GM12878 (cell line): ENCODE results near the gene PKP2. TPM values are rescaled to one million over a fixed set of nuclear protein-coding genes. Genes with fewer than 3 reads are reported as not detected.

Experiments
- ATAC-seq: fragments of 200-7000 bp; cut with Tn5 transposase; 3 replicates; pipeline ENCODE4 v1.9.1; 2020; ENCODE audit warnings: mild to moderate bottlenecking, moderate library complexity
- BruUV-seq: library from RNA; stranded (reverse); fragments of 400-500 nt; replicated peaks from 2 replicates; lab custom pipeline; 2021; lab: Mats Ljungman, UMichigan
- CTCF ChIA-PET: fragments of 300-600 bp; sonication (Branson Sonifier 250); formaldehyde crosslinking; extraction: SDS; loops from one replicate; lab custom pipeline; 2021; ENCODE audit warnings: inconsistent platforms; lab: Yijun Ruan, JAX
- POLR2A ChIA-PET: fragments of 350-600 bp; formaldehyde crosslinking; extraction: SDS; loops from one replicate; lab custom pipeline; 2021; ENCODE audit warnings: inconsistent platforms; lab: Charles Lee
- RAD21 ChIA-PET: fragments of 300-600 bp; sonication (Branson Sonifier 250); formaldehyde crosslinking; loops from one replicate; lab custom pipeline; 2023; ENCODE audit warnings: antibody characterized with exemption; ENCODE audit not compliant: unreplicated experiment; lab: Charles Lee
- SMC1A ChIA-PET: fragments of 300-600 bp; sonication (Branson Sonifier 250); formaldehyde crosslinking; loops from one replicate; lab custom pipeline; 2023; ENCODE audit not compliant: unreplicated experiment, uncharacterized antibody; lab: Charles Lee
- DNase-seq: peaks from one replicate; pipeline ENCODE4 v3.0.0-alpha.2; 2011; ENCODE audit warnings: low read depth, low spot score
- FAIRE-seq: peaks from 3 replicates; lab custom pipeline; 2011; peaks lifted over from hg19 to GRCh38; lab: Jason Lieb, UNC
- H2AFZ ChIP-seq: 2 replicates; pipeline ENCODE4 v1.6.0; 2011; ENCODE audit warnings: low read depth, low read length, control low read depth; ENCODE audit not compliant: control insufficient read depth
- H3K27ac ChIP-seq: 2 replicates; pipeline ENCODE4 v1.5.1; 2011; ENCODE audit warnings: control low read depth; ENCODE audit not compliant: control insufficient read depth, insufficient read depth
- H3K27me3 ChIP-seq, 2 experiments: replicated peaks in 1 of 2; 2 replicates each; pipeline versions ENCODE4 v1.6.0 to v1.6.1; 2011; ENCODE audit warnings: low read length in 1 of 2; ENCODE audit not compliant: control insufficient read depth in 2 of 2, insufficient read depth in 2 of 2
- H3K36me3 ChIP-seq, 2 experiments: 2 replicates each; pipeline ENCODE4 v1.5.1; 2011; ENCODE audit warnings: low read length in 1 of 2; ENCODE audit not compliant: control insufficient read depth in 2 of 2, insufficient read depth in 2 of 2
- H3K4me1 ChIP-seq: 2 replicates; pipeline ENCODE4 v1.6.1; 2011; ENCODE audit warnings: mild to moderate bottlenecking, low read length, moderate library complexity, mixed read lengths; ENCODE audit not compliant: control insufficient read depth, insufficient read depth
- H3K4me2 ChIP-seq: 2 replicates; pipeline ENCODE4 v1.6.0; 2011; ENCODE audit warnings: control low read depth; ENCODE audit not compliant: control insufficient read depth, insufficient read depth
- H3K4me3 ChIP-seq: fragments of 200-600 bp; sonication (generic); 2 replicates; pipeline ENCODE4 v1.5.1; 2016
- H3K79me2 ChIP-seq: 2 replicates; pipeline ENCODE4 v1.6.0; 2011; ENCODE audit warnings: low read length; ENCODE audit not compliant: control insufficient read depth, insufficient read depth
- H3K9ac ChIP-seq: 2 replicates; pipeline ENCODE4 v1.8.0; 2011; ENCODE audit warnings: low read length, control low read depth, mixed read lengths; ENCODE audit not compliant: control insufficient read depth, insufficient read depth
- H3K9me3 ChIP-seq: replicated peaks from 3 replicates; pipeline ENCODE4 v1.5.1; 2011; ENCODE audit warnings: mild to moderate bottlenecking, low read length; ENCODE audit not compliant: control insufficient read depth, insufficient read depth
- H4K20me1 ChIP-seq: 2 replicates; pipeline ENCODE4 v1.6.0; 2011; ENCODE audit not compliant: control insufficient read depth, insufficient read depth
- ATF7 ChIP-seq: fragments of 450-650 bp; IDR thresholded peaks from 2 replicates; pipeline ENCODE4 v1.6.1; 2016; ENCODE audit warnings: low read depth, mild to moderate bottlenecking
- CREM ChIP-seq: IDR thresholded peaks from 2 replicates; pipeline ENCODE4 v1.6.1; 2014; ENCODE audit warnings: antibody characterized with exemption, low read depth
- EED ChIP-seq: sonication (generic); IDR thresholded peaks from 2 replicates; pipeline ENCODE4 v1.6.1; 2016; ENCODE audit warnings: antibody characterized with exemption, low read depth
- FOXM1 ChIP-seq: IDR thresholded peaks from 2 replicates; pipeline ENCODE4 v1.6.1; 2012; ENCODE audit warnings: low read depth, mild to moderate bottlenecking, inconsistent platforms, low read length, moderate library complexity
- HDAC6 ChIP-seq: fragments of 200-600 bp; sonication (generic); IDR thresholded peaks from one replicate; pipeline ENCODE4 v1.8.0; 2017; ENCODE audit warnings: antibody characterized with exemption; ENCODE audit not compliant: unreplicated experiment
- HSF1 ChIP-seq: fragments of 150-350 bp; IDR thresholded peaks from 2 replicates; pipeline ENCODE4 v1.6.1; 2014; ENCODE audit warnings: mild to moderate bottlenecking, low read depth, low read length
- IKZF1 ChIP-seq: fragments of 450-650 bp; conservative IDR thresholded peaks from 2 replicates; pipeline ENCODE4 v1.6.1; 2017; ENCODE audit warnings: antibody characterized with exemption, mild to moderate bottlenecking
- IRF4 ChIP-seq: IDR thresholded peaks from 2 replicates; pipeline ENCODE4 v1.6.1; 2011; ENCODE audit warnings: low read depth, low read length
- IRF5 ChIP-seq: fragments of 450-650 bp; IDR thresholded peaks from 2 replicates; pipeline ENCODE4 v1.6.1; 2017; ENCODE audit warnings: borderline replicate concordance
- JUNB ChIP-seq: IDR thresholded peaks from 2 replicates; pipeline ENCODE4 v1.6.1; 2016; ENCODE audit warnings: antibody characterized with exemption, mild to moderate bottlenecking
- PML ChIP-seq: IDR thresholded peaks from 2 replicates; pipeline ENCODE4 v1.6.1; 2012; ENCODE audit warnings: low read length, inconsistent platforms
- RELB ChIP-seq: fragments of 450-650 bp; IDR thresholded peaks from 2 replicates; pipeline ENCODE4 v1.6.1; 2017; ENCODE audit warnings: low read depth, mild to moderate bottlenecking, moderate library complexity
- RFX5 ChIP-seq: IDR thresholded peaks from 2 replicates; pipeline ENCODE4 v1.6.1; 2011; ENCODE audit warnings: low read depth, low read length, improper control_type of control experiment
- SIN3A ChIP-seq: IDR thresholded peaks from 2 replicates; pipeline ENCODE4 v1.6.1; 2012; ENCODE audit warnings: low read depth, low read length, improper control_type of control experiment
- SREBF1 ChIP-seq: IDR thresholded peaks from 2 replicates; pipeline ENCODE4 v1.6.1; 2012; ENCODE audit warnings: mild to moderate bottlenecking, low read length
- SUZ12 ChIP-seq: fragments of 200-600 bp; sonication (generic); IDR thresholded peaks from one replicate; pipeline ENCODE4 v1.6.1; 2018; ENCODE audit warnings: antibody characterized with exemption, mild to moderate bottlenecking; ENCODE audit not compliant: unreplicated experiment
- TCF3 ChIP-seq: IDR thresholded peaks from 2 replicates; pipeline ENCODE4 v1.6.1; 2012; ENCODE audit warnings: low read depth, mild to moderate bottlenecking, low read length, borderline replicate concordance; ENCODE audit not compliant: insufficient read depth
- ZZZ3 ChIP-seq: IDR thresholded peaks from 2 replicates; pipeline ENCODE4 v1.6.1; 2011; ENCODE audit warnings: low read depth; ENCODE audit not compliant: control insufficient read depth, insufficient read length
- WGBS: methylation state at CpG from one replicate; pipeline ENCODE4 v1.1.6; 2016; ENCODE audit warnings: low lambda C conversion rate; ENCODE audit not compliant: insufficient replicate concordance, insufficient coverage; ENCODE audit errors: missing lambda C conversion rate; 5-methylcytosine and 5-hydroxymethylcytosine counted together
- in situ Hi-C: fragments of 300-500 bp; cut with MboI; formaldehyde crosslinking; loops from 9 replicates; pipeline ENCODE4 v1.14.3; 2018; ENCODE audit warnings: mixed read lengths
- intact Hi-C: fragments of 100-400 bp; cut with micrococcal nuclease; formaldehyde crosslinking; loops from one replicate; pipeline ENCODE4 v1.14.2; 2022; ENCODE audit not compliant: unreplicated experiment
- polyA plus RNA-seq, 11 experiments: library from polyadenylated mRNA; depleted of rRNA in 4 of 11; unstranded in 6 of 11; stranded (reverse) in 5 of 11; fragments of >200 nt; fragmentation: Nextera tagmentation in 4 of 11; fragmentation: Illumina TruSeq in 1 of 11; extraction: Ambion mirVana in 4 of 11; extraction: Trizol in 1 of 11; gene quantifications; 1 replicate in 1 of 11; 2 replicates in 10 of 11; pipeline versions ENCODE4 v1.2.1 to v1.2.3, GENCODE V29; 2011 to 2016; ENCODE audit warnings: inconsistent platforms in 2 of 11, missing spikeins in 2 of 11, low read depth in 1 of 11
- total RNA-seq, 4 experiments: library from RNA; depleted of rRNA in 3 of 4; stranded (reverse); fragments of >200 nt in 3 of 4; fragmentation: Illumina TruSeq in 1 of 4; extraction: Trizol in 1 of 4; gene quantifications; 2 replicates each; pipeline versions ENCODE4 v1.2.1 to v1.2.3, GENCODE V29; 2013 to 2021

PKP2 gene
- total and polyA plus RNA-seq, 10 of the 15 experiments (the other 5 are each of a cell fraction or from before 2014, with no cell fraction given), result 0.02 to 4.1 (median 0.07) TPM; not detected in 4

- no peaks in the 10 kb centered on the region for H3K9me3 ChIP-seq
- no peaks in the 10 kb centered on the region for H4K20me1 ChIP-seq
- DNase-seq (no peak), FAIRE-seq (no peak), ATAC-seq (no peak)
- intact Hi-C loops (no loop called here), in situ Hi-C loops (no loop called here)
- no TSS peak for BruUV-seq
- H3K9ac ChIP-seq, result no peak overlapping the region
- POLR2A ChIA-PET, result no interaction called here
- no peaks in the 10 kb centered on the region for H3K36me3 ChIP-seq
- TF ChIP-seq ATF7 (no peak), JUNB (no peak), EED (no peak), HSF1 (no peak), TCF3 (no peak), HDAC6 (no peak), SUZ12 (no peak), FOXM1 (no peak), ZZZ3 (no peak), CREM (no peak), IRF4 (no peak), RELB (no peak), IKZF1 (no peak), IRF5 (no peak), SIN3A (no peak), SREBF1 (no peak), RFX5 (no peak), PML (no peak)
- TF ChIP-seq, all 136 proteins: peak for 0
- CTCF ChIA-PET, result interaction anchor here (1.1 kb wide), 1 partner anchor 370 kb away, joined by 3 read pairs; no protein-coding TSS in a partner anchor
- Histone ChIP-seq H3K4me1 (no peaks in the 10 kb centered on the region), H3K27me3 (no peaks in the 10 kb centered on the region), H3K4me2 (no peak overlapping the region), H3K79me2 (no peaks in the 10 kb centered on the region), H3K4me3 (no peak overlapping the region), H3K27ac (no peak overlapping the region), H2AFZ (no peak overlapping the region)
- SMC1A ChIA-PET, result no interaction called here
- RAD21 ChIA-PET, result no interaction called here
- WGBS, result 57% methylated on average over 3 of the region's 3 CpGs
Observed at GRCh38 chr12:32826807-32827412, 69.7 kb downstream of the PKP2 start.
